T-helper 1 cell treated with Interleukin-12 subunit alpha and Interleukin-12 subunit beta and Interleukin-4 antibody, amounts not matched to agents 30 μg/mL and 1 μg/mL, for 36 hours (primary cell): ENCODE measurements around the gene EDN1.

Experiments used
- H3K27ac Mint-ChIP-seq: one replicate; pipeline ENCODE4 v1.8.0; 2021; ENCODE audit warnings: mild to moderate bottlenecking, mixed read lengths
- H3K27me3 Mint-ChIP-seq: one replicate; pipeline ENCODE4 v1.8.0; 2021; ENCODE audit warnings: low read depth, mixed read lengths
- H3K36me3 Mint-ChIP-seq: one replicate; pipeline ENCODE4 v1.8.0; 2021; ENCODE audit warnings: low read depth, mixed read lengths
- H3K4me1 Mint-ChIP-seq: one replicate; pipeline ENCODE4 v1.8.0; 2021; ENCODE audit warnings: low read depth, mixed read lengths
- H3K4me3 Mint-ChIP-seq: one replicate; pipeline ENCODE4 v1.8.0; 2021; ENCODE audit warnings: mild to moderate bottlenecking, moderate library complexity, mixed read lengths
- H3K9me3 Mint-ChIP-seq: one replicate; pipeline ENCODE4 v1.8.0; 2021; ENCODE audit warnings: mixed read lengths

Gene EDN1

DNA sequence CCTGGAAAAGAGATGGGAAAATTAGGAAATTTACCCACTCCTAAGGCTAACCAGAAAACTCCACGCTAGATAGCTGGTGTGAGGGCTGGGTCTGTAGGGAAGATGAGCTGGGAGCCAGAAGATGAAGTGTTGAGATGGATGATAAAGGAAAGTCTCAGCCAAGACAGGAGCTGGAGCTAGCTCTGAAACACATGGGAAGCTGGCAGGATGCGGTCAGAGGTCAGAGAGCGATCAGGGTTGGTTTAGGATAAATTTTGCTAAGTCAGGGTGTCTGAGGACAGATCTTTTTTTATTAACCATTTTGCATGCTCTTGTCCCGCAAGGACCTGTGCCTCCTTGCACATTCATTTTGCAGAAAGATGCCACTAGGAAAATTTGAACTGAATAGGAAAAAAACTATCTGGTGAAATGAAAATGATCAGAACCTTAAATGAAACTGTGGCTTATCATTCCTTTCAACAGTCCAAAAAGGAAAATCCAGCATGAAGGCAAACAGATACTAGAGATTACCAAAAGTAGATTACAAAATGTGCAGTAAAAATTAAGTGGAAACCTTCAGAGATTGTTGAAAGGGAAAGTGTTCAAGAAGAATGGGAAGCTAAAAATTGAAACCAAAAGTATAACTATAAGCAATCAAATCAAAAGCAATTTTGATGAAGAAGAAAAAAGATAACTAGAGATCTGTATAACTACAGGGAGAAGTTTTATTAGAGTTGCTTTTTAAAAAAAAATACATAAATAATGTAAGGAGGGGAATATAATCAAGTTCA, 10.7 kb upstream of the EDN1 start:
- Mint-ChIP-seq H3K9me3 (no peaks in the 10 kb centered on the region), H3K4me1 (peaks cover 9% of the 10 kb centered on the region), H3K4me3 (no peak overlapping the region), H3K27ac (no peak overlapping the region), H3K36me3 (no peaks in the 10 kb centered on the region), H3K27me3 (peaks cover 30% of the 10 kb centered on the region)

DNA sequence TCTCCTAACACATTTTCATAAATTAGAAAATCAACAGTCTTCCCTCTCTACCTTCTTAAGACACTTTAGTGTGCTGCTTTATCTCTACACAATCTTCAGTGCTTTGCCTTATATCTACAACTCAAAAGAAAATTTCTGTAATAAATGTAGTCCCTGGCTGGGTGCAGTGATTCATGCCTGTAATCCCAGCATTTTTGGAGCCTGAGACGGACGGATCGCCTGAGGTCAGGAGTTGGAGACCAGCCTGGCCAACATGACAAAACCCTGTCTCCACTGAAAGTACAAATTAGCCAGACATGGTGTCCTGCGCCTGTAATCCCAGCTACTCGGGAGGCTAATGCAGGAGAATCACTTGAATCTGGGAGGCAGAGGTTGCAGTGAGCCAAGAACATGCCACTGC, 9.7 kb upstream of the EDN1 start:
- Mint-ChIP-seq H3K27ac (no peak overlapping the region), H3K4me1 (peaks cover 9% of the 10 kb centered on the region), H3K36me3 (no peaks in the 10 kb centered on the region), H3K4me3 (no peak overlapping the region), H3K27me3 (peaks cover 30% of the 10 kb centered on the region), H3K9me3 (no peaks in the 10 kb centered on the region)

DNA sequence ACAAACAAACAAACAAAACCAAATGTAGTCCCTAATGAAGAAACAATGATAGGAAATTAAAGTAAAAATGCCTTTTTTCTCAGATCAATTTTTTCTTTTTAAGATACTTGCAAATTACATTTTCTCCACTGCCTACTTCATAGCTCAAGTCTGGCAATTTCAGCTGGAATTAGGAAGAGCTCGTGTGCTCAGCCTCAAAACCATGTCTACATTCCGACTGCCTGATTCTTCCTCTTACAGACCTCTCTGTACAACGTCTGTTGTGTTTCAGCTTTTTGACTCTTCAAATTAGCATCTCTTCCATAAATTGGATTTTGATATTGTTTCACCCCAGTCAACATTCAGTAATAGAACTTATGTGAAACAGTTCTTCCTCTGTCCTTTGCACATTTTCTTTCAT, 9.3 kb upstream of the EDN1 start:
- Mint-ChIP-seq H3K36me3 (no peaks in the 10 kb centered on the region), H3K27me3 (peaks cover 30% of the 10 kb centered on the region), H3K9me3 (no peaks in the 10 kb centered on the region), H3K4me3 (no peak overlapping the region), H3K27ac (no peak overlapping the region), H3K4me1 (peaks cover 9% of the 10 kb centered on the region)

DNA sequence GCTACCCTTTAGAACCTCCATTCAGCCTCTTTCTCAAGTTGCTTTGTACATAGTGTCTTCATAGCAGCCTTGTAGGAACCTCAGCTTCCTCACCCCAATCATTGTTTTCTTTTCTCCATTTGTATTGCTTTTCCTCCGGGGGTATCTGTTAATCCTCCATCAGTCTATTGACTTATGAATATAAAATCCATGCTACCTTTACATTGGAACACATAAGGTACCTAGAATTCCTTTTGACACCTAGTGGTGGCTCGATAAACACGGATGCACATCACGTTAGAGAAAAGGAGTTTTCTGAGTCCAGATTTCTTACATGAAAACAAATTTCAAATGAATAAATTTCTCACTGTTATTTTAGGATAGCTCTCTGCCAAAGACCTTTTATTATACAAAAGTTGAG, 6.3 kb upstream of the EDN1 start:
- Mint-ChIP-seq H3K27ac (no peak overlapping the region), H3K9me3 (no peaks in the 10 kb centered on the region), H3K4me1 (peaks cover 9% of the 10 kb centered on the region), H3K27me3 (peaks cover 30% of the 10 kb centered on the region), H3K4me3 (no peak overlapping the region), H3K36me3 (no peaks in the 10 kb centered on the region)

DNA sequence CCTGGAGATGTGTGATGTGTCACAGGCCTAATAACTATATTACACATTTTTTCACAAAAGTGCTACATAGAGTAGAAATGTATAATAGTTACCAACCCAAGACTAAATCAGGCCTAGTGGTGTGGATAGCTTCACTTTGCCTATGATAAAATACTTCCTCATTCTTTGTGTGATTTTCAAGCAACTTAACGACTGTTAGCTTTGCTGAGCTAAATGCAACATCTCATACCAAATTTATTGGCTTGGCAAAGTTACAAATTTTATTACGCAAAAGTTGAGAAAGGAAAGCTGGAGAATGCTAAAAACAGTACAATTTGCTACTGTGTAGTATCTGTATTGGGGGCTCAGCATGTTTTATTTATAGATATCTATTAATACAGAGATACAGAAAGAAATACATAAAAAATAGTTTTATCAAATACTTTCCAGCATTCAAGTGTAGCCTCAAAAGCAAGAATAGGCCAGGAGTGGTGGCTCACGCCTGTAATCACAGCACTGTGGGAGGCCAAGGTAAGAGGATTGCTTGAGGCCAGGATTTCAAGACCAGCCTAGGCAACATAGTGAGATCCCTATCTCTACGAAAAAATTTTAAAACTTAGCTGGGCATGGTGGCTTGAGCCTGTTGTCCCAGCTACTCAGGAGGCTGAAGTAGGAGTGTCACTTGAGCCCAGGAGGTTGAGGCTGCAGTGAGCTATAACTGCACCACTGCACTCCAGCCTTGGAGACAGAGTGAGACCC, 3.6 kb upstream of the EDN1 start:
- Mint-ChIP-seq H3K27ac (no peak overlapping the region), H3K27me3 (peaks cover 42% of the 10 kb centered on the region), H3K4me3 (no peak overlapping the region), H3K4me1 (peaks cover 16% of the 10 kb centered on the region), H3K9me3 (no peaks in the 10 kb centered on the region), H3K36me3 (no peaks in the 10 kb centered on the region)

DNA sequence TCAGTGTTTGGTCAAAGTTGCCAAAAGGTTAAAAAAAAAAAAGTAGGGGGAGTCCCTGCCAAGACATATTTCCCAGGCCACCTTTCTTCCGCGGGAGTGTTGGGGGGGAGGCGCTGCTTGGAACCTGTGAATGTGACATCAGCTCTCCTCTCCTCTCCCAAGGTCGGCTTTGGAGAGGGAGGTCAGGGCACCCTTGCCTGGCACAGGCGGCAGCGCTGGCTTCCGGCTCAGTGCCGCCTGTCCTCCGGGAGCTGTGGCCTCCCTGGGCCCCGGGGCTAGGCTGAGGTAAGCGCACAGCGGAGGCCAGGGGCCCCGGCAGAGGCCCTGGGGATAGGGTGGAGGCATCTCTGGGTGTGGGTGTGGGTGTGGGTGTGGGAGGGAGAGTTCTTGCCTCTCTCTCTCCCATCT, 1.9 kb upstream of the EDN1 start:
- Mint-ChIP-seq H3K9me3 (no peaks in the 10 kb centered on the region), H3K4me1 (peaks cover 16% of the 10 kb centered on the region), H3K36me3 (no peaks in the 10 kb centered on the region), H3K4me3 (no peak overlapping the region), H3K27me3 (peaks cover 49% of the 10 kb centered on the region), H3K27ac (no peak overlapping the region)

DNA sequence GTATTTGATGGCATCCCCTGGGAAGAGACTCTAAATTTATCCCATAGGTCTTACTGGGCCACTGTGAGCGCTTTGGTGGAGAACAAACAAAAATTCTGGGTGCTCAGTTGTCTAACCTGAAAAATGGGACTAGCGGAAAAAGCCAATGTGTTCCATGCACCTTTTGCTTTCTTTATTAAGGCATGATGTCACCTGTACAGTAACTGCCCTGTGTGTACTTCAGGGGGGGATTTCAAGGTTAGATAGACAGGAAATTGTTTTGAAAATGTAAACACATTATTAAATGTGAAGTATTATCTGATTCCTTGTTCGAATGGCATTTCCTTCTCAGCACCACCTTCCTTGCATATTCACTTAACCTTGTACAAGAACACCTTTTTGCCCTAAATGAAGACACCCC, 1.2 kb upstream of the EDN1 start:
- H3K27me3 Mint-ChIP-seq, result peaks cover 50% of the 10 kb centered on the region
- peaks cover 16% of the 10 kb centered on the region for H3K4me1 Mint-ChIP-seq
- peak overlapping the region; percentile 5 for H3K4me3 Mint-ChIP-seq
- H3K27ac Mint-ChIP-seq, result no peak overlapping the region
- no peaks in the 10 kb centered on the region for H3K36me3 Mint-ChIP-seq
- H3K9me3 Mint-ChIP-seq, result no peaks in the 10 kb centered on the region

DNA sequence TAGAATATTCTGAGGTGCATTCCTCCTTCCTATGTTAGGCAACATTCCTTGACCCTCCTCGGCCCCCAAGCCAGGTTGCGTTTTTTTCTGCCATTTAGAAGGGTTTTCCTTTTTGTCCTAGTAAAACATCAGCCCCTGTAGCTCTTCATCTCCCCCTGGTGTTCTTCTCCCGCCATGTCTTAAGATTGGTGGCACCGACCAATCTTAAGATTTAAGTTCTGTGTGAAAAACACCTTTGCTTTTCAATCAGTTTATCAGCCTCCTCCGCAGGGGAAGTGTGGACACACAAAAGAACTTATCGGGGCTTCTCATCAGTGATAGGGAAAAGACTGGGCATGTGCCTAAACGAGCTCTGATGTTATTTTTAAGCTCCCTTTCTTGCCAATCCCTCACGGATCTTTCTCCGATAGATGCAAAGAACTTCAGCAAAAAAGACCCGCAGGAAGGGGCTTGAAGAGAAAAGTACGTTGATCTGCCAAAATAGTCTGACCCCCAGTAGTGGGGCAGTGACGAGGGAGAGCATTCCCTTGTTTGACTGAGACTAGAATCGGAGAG, 719 bp upstream of the EDN1 start:
- H3K9me3 Mint-ChIP-seq, result no peaks in the 10 kb centered on the region
- H3K36me3 Mint-ChIP-seq, result no peaks in the 10 kb centered on the region
- H3K27ac Mint-ChIP-seq, result no peak overlapping the region
- H3K27me3 Mint-ChIP-seq, result peaks cover 49% of the 10 kb centered on the region
- peaks cover 16% of the 10 kb centered on the region for H3K4me1 Mint-ChIP-seq
- peak overlapping the region; percentile 83 for H3K4me3 Mint-ChIP-seq

DNA sequence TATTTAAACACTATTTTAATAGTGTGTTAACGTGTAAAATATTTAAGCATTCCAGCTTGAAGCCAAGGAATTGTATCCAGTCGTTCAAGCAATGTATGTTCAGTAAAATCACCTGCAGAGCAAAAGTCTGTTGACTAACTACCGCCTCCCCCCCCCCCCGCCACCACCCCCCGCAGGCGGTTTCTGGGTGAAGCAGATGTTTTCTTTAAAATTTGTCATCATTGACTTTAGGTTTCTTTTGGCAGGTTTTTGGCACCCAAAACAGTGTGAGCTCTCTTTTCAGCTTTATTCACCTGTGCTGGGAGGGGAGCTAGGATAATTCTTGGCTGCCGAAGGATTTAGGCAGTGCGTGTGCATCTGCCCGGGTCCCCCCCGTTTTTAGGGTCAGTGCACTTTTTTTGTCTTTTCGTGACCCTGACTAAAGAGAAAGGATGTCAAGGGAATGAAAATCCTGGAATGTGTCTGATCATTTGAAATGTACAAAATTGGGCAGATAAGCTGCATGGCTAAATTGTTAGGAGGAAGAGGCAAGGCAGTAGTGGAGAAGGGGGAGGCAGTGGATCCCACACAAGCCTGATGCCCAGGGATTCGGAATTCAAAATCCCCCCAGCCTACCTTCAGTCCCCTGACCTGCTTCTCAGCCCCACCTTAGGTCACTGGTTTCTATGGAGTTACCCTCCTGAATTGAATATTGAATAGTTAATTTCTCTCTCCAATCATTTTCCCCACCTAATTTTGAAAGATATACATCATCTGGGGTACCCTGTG, 1.1 kb downstream of the EDN1 start:
- no peak overlapping the region for H3K4me3 Mint-ChIP-seq
- H3K4me1 Mint-ChIP-seq, result peaks cover 16% of the 10 kb centered on the region
- H3K27me3 Mint-ChIP-seq, result peaks cover 48% of the 10 kb centered on the region
- H3K9me3 Mint-ChIP-seq, result no peaks in the 10 kb centered on the region
- H3K27ac Mint-ChIP-seq, result no peak overlapping the region
- H3K36me3 Mint-ChIP-seq, result no peaks in the 10 kb centered on the region

DNA sequence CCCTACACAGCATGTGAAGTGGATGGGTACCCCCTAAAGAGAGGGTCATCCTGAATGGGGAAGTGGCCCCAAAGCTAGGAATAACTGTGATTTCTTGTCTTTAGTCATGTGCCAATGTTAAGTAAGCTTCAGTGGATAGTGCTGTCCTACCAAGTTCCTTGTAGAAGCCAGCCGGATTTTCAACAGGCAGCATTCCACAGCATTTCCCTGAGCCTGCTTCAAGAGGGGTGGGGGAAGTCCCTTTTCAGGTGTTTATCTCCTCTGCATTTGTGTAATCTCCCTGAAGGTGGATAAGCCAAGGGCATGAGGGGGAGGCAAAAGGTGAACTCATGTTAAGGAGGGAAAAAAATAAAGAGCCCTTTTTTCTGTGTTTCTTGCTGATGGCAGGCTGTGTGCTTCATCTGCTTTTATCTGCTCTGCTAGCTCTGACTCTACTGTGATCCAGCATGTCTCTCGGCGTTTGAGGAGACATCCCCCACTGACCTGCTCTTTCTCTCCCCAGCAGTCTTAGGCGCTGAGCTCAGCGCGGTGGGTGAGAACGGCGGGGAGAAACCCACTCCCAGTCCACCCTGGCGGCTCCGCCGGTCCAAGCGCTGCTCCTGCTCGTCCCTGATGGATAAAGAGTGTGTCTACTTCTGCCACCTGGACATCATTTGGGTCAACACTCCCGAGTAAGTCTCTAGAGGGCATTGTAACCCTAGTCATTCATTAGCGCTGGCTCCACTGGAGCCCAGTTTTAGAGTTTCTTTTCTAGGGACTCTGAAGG, 1.9 kb downstream of the EDN1 start:
- no peaks in the 10 kb centered on the region for H3K9me3 Mint-ChIP-seq
- no peak overlapping the region for H3K27ac Mint-ChIP-seq
- no peaks in the 10 kb centered on the region for H3K36me3 Mint-ChIP-seq
- no peak overlapping the region for H3K4me3 Mint-ChIP-seq
- peaks cover 48% of the 10 kb centered on the region for H3K27me3 Mint-ChIP-seq
- H3K4me1 Mint-ChIP-seq, result peaks cover 16% of the 10 kb centered on the region

DNA sequence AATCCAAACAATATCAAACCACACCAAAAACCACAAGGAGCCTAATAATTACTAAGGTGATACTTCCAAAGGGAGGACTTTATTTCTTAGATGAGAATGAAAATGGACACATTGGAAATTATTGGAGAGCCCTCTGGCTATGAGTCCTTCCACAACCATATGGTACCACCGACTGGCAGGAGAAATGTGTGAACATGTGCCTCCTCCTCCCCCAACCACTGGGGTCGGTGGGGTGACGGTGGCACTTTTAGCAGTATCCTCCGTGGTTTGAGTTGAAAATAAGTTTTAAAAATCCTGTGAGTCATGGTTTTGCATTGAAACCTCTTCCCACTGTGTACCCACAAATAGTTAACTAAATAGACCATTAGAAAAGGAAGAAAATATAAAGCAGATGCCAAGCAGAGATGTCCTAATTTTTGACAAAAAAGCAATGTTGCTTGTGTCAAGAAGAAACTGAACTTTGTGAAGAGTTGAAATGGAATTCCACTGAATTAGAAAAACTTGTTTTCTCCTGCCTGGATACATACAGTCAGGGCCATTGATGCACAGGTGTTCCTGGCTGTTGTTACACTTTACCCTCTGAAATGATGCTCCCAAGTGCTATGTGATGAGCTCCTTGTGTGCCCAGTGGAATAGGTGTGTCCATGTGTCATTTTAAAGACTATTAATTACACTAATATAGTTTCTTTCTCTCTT, 3.2 kb downstream of the EDN1 start:
- no peaks in the 10 kb centered on the region for H3K9me3 Mint-ChIP-seq
- no peak overlapping the region for H3K4me3 Mint-ChIP-seq
- no peaks in the 10 kb centered on the region for H3K36me3 Mint-ChIP-seq
- peaks cover 48% of the 10 kb centered on the region for H3K27me3 Mint-ChIP-seq
- H3K4me1 Mint-ChIP-seq, result peaks cover 16% of the 10 kb centered on the region
- H3K27ac Mint-ChIP-seq, result no peak overlapping the region

DNA sequence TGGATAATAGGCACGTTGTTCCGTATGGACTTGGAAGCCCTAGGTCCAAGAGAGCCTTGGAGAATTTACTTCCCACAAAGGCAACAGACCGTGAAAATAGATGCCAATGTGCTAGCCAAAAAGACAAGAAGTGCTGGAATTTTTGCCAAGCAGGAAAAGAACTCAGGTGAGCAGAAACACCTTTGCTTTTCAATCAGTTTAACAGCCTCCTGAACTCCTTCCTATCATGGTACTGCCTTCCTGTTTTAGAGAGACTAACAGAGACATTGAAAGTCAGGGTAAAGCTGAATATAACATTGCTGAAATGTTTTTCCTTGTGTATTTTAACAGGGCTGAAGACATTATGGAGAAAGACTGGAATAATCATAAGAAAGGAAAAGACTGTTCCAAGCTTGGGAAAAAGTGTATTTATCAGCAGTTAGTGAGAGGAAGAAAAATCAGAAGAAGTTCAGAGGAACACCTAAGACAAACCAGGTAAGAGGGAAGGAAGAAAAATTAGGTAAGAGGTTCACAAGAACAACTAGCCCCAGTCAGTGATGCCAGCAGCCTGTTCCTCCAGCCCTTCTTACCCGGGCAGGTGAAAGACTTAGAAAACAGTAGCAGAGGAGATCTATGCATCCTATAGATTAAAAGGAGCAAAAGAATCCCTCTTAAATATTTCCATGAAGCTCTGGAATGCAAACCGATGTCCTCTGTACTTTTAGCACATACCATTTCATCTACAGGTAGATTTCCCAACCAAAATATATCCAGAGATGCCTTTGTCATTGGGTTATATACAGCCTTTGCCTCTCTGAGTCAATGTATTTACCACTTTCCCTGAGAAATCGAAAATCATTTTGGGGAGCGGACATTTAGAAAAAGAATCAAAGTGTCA, 4.0 kb downstream of the EDN1 start:
- peaks cover 47% of the 10 kb centered on the region for H3K27me3 Mint-ChIP-seq
- H3K36me3 Mint-ChIP-seq, result no peaks in the 10 kb centered on the region
- no peaks in the 10 kb centered on the region for H3K9me3 Mint-ChIP-seq
- H3K4me3 Mint-ChIP-seq, result no peak overlapping the region
- H3K4me1 Mint-ChIP-seq, result peaks cover 14% of the 10 kb centered on the region
- no peak overlapping the region for H3K27ac Mint-ChIP-seq
